Brain microvascular endothelial cell (primary cell): ENCODE data around the gene FYB1.

Source experiments
- DNase-seq: peaks from one replicate; pipeline ENCODE4 v3.0.0-alpha.2; 2020
- H3K27ac ChIP-seq: fragments of 250-450 bp; sonication (Bioruptor Pico); 2 replicates; pipeline ENCODE4 v1.5.1; 2020; ENCODE audit warnings: mild to moderate bottlenecking, moderate library complexity
- H3K27me3 ChIP-seq: fragments of 250-450 bp; sonication (Bioruptor Pico); replicated peaks from 2 replicates; pipeline ENCODE4 v1.5.1; 2020; ENCODE audit warnings: mild to moderate bottlenecking
- H3K36me3 ChIP-seq: fragments of 250-450 bp; sonication (Bioruptor Pico); replicated peaks from 2 replicates; pipeline ENCODE4 v1.5.1; 2020; ENCODE audit warnings: mild to moderate bottlenecking
- H3K4me3 ChIP-seq: 2 replicates; pipeline ENCODE4 v1.5.1; 2011; ENCODE audit warnings: low read depth, mild to moderate bottlenecking, control low read depth, low read length, moderate library complexity
- in situ Hi-C: cut with HindIII; loops from 2 replicates; pipeline ENCODE4 v1.10.0; 2017; ENCODE audit warnings: low sequenced_read_pairs, low pct_ligation_motif_present
- TF ChIP-seq, protein P1 (sequence below): IDR thresholded peaks from 2 replicates; pipeline ENCODE4 v1.5.1; 2011; ENCODE audit warnings: low read depth, mild to moderate bottlenecking, moderate library complexity, low read length, control low read depth, inconsistent platforms; ENCODE audit errors: missing control alignments

The FYB1 gene

DNA sequence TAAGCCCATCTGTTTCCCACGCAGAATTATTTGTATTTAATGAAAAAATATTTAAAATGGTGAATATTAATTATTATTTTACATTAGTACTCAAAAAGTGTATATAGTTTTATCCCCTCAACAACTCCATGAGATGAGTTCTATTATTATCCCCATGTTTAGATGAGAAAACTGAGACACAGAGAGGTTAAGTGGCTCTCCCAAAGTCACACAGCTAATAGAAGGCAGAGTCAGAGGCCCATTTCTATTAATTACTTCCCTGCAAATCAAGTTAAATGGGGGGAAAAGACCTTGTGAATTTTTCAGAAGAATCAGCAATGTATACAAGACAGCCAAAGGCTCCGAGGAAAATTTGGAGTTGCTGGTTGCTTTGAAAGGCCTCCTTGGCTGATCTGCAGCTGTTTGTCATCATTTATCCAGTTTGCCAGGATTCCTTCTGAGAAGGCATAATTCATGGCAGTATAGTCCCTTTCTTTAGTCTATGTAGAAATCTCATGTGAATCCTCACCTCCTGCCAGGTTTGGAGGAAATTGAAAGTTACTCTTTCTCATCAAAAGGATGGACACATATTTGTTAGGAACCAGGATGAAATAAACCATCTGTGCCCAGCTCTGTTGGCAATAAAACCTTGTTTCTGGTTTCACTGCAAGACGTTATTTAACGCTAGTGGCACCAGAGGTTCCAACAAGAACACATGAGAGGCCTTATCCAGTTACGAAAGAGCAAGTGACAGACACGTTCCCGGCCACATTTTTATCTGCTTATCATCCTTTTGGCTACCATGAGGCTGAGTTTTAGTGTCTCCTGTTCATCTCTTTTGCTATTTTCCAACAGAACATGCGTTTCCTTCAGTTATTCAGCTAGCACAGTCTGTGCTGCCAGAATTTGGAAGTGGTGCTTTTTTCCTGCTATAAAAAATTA, 621 bp downstream of the FYB1 start:
- no peak overlapping the region for H3K27ac ChIP-seq
- no peaks in the 10 kb centered on the region for H3K36me3 ChIP-seq
- TF ChIP-seq, protein P1, sequence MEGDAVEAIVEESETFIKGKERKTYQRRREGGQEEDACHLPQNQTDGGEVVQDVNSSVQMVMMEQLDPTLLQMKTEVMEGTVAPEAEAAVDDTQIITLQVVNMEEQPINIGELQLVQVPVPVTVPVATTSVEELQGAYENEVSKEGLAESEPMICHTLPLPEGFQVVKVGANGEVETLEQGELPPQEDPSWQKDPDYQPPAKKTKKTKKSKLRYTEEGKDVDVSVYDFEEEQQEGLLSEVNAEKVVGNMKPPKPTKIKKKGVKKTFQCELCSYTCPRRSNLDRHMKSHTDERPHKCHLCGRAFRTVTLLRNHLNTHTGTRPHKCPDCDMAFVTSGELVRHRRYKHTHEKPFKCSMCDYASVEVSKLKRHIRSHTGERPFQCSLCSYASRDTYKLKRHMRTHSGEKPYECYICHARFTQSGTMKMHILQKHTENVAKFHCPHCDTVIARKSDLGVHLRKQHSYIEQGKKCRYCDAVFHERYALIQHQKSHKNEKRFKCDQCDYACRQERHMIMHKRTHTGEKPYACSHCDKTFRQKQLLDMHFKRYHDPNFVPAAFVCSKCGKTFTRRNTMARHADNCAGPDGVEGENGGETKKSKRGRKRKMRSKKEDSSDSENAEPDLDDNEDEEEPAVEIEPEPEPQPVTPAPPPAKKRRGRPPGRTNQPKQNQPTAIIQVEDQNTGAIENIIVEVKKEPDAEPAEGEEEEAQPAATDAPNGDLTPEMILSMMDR, result no peak
- no peak overlapping the region for H3K4me3 ChIP-seq
- H3K27me3 ChIP-seq, result no peaks in the 10 kb centered on the region
- in situ Hi-C loops, result no loop called here
- DNase-seq, result no peak

DNA sequence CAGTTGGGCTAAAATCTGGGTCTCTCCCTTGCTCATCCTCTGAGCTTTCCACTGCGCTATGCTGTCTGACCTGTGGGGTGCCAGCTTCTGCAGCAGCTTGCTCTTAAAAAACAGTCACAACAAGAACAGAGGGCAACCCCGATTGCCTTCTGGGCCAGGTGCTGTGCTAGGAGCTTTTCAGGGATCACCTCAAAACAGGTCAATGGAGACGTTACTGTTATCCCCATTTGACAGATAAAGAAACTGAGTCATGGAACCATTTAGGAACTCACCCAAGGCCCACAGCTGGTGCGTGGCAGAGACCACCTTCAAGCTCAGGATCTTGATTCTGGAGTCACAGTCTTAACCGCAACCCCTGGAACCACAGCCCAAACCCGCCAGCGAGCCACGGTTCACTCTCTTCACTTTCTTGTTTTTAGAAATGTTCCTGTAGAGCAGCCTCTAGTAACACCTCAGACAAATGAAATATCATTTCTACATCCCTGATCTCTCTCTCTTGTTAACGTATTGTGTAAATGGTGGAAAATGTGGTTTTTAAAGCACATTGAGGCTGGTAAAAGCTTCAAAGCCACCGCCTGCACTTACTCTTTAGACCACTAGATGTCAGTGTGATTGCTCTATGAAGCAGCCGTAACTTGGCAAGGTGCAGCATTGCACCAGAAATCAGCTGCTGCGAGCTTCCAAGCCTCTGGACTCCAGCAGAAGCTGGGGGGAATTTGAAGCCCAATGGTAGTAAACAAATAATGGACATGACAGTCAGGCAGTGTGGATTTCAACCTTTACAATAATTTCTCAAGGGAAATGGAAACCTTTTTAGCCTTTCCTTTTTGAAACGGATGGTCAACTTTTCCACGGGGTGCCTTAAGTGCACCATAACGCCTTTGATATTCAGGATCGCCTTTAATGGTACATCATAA, 1.7 kb downstream of the FYB1 start:
- H3K27ac ChIP-seq, result no peak overlapping the region
- peak; percentile 79 for DNase-seq
- in situ Hi-C loops, result no loop called here
- TF ChIP-seq, protein P1, result peak; percentile 95
- H3K4me3 ChIP-seq, result no peak overlapping the region
- H3K27me3 ChIP-seq, result no peaks in the 10 kb centered on the region
- no peaks in the 10 kb centered on the region for H3K36me3 ChIP-seq

DNA sequence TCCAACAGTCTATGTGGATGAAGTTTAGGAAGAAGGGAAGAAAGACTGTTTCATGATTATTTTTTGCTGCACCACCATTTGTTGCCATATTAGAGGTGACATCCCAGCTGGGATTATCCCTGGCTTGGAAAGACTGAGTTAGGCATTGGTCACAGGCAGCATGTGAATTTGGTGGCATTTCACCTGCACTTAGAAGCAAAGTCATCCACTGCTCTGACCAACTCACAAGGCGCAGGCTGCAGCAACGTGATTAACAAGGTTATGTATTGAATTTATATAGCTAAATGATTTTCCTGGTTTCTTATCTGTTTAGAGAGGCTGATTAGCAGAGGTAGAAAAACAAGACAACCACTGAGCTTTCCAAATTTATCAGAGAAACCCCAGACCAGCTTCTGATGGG, 2.7 kb downstream of the FYB1 start:
- in situ Hi-C loops, result no loop called here
- no peak overlapping the region for H3K27ac ChIP-seq
- no peaks in the 10 kb centered on the region for H3K36me3 ChIP-seq
- no peaks in the 10 kb centered on the region for H3K27me3 ChIP-seq
- DNase-seq, result no peak
- no peak overlapping the region for H3K4me3 ChIP-seq
- TF ChIP-seq, protein P1, result no peak

DNA sequence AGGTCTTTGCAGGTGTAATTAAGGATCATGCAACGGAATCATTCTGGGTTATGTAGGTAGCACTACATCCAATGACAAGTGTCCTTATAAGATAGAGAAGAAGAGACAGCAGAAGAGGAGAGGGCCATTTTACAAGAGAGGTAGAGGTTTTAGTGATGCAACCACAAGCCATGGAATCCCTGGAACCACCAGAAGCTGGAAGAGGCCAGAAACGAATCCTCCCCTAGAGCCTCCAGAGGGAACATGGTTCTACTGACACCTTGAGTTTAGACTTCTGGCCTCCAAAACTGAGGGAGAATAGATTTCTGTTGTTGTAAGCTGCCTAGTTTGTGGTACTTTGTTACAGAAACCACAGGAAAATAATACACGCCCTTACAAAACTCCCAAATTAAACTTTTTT, 3.5 kb downstream of the FYB1 start:
- no peak for DNase-seq
- Histone ChIP-seq H3K27me3 (no peaks in the 10 kb centered on the region), H3K4me3 (no peak overlapping the region), H3K36me3 (no peaks in the 10 kb centered on the region), H3K27ac (no peak overlapping the region)
- TF ChIP-seq, protein P1, result no peak
- in situ Hi-C loops, result no loop called here

DNA sequence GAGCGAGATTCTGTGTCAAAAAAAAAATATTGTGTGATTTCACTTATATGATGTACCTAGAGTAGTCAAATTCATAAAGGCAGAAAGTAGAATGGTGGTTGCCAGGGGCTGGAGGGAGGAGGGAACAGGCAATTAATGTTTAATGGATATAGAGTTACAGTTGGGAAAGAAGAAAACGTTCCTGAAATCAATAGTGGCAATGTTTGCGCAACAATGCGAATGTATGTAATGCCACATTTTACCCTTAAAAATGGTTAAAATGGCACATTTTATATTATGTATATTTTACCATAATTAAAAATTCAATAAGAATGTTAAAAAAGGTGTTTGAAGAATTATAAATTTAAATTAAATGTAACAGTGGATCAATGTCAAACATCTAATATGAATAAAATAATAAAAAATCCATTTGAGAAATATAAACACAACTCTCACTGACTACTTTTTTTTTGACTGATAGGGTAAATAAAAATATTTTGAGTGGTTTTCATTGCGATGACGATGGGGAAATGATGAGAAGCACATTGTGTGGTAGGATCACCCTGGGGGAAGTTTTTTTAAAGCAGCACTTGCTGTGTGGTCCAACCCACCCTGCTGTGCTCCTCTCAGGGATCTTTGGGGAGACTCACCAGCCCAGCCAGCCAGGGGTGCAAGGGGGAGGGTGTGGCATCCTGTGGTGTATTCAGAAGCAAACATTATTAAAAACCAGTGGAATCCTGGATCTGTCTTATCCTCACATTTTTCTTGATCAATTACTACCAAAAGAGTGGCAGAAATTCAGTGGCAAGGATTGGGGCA, 4.3 kb downstream of the FYB1 start:
- in situ Hi-C loops, result no loop called here
- TF ChIP-seq, protein P1, result no peak
- H3K36me3 ChIP-seq, result no peaks in the 10 kb centered on the region
- no peaks in the 10 kb centered on the region for H3K27me3 ChIP-seq
- no peak for DNase-seq
- H3K4me3 ChIP-seq, result no peak overlapping the region
- H3K27ac ChIP-seq, result no peak overlapping the region
